IMR-90 (cell line): ENCODE data around the gene RAD51B. TPM values are rescaled to one million over a fixed set of nuclear protein-coding genes. Genes with fewer than 3 reads are reported as not detected.
A peak's percentile ranks its signal among the peaks of the same experiment; 100 is the strongest.

Experiments used
- ATAC-seq: fragments of 200-7000 bp; cut with Tn5 transposase; 2 replicates; pipeline ENCODE4 v1.9.1; 2020; ENCODE audit warnings: low read depth, mild to moderate bottlenecking, moderate library complexity
- BruUV-seq: library from RNA; stranded (reverse); fragments of 400-500 nt; replicated peaks from 2 replicates; lab custom pipeline; 2021; lab: Mats Ljungman, UMichigan
- CTCF ChIA-PET: fragments of 300-600 bp; formaldehyde crosslinking; extraction: SDS; loops from one replicate; lab custom pipeline; 2021; ENCODE audit warnings: antibody characterized with exemption; lab: Yijun Ruan, JAX
- POLR2A ChIA-PET: fragments of 300-600 bp; sonication (Branson Sonifier 250); formaldehyde crosslinking; loops from one replicate; lab custom pipeline; 2022; ENCODE audit warnings: antibody characterized with exemption; ENCODE audit not compliant: unreplicated experiment; lab: Charles Lee
- DNase-seq: peaks from one replicate; pipeline ENCODE4 v3.0.0; 2013
- H2AFZ ChIP-seq: replicated peaks from 2 replicates; pipeline ENCODE3; 2013; ENCODE audit warnings: low read length, mild to moderate bottlenecking; ENCODE audit not compliant: poor library complexity
- H2AK5ac ChIP-seq: 2 replicates; pipeline ENCODE4 v1.6.1; 2013; ENCODE audit warnings: low read depth, low read length, inconsistent platforms
- H2AK9ac ChIP-seq: replicated peaks from 2 replicates; pipeline ENCODE3; 2013; ENCODE audit warnings: mild to moderate bottlenecking, low read depth, low read length, moderate library complexity; ENCODE audit not compliant: poor library complexity
- H2BK120ac ChIP-seq: 2 replicates; pipeline ENCODE4 v1.6.1; 2013; ENCODE audit warnings: low read depth, low read length, inconsistent platforms
- H2BK15ac ChIP-seq: 3 replicates; pipeline ENCODE4 v1.6.1; 2013; ENCODE audit warnings: low read depth, low read length, inconsistent platforms
- H2BK20ac ChIP-seq: 2 replicates; pipeline ENCODE4 v1.6.1; 2013; ENCODE audit warnings: low read depth, mild to moderate bottlenecking, inconsistent platforms, low read length, moderate library complexity
- H2BK5ac ChIP-seq: 2 replicates; pipeline ENCODE4 v1.6.1; 2013; ENCODE audit warnings: mild to moderate bottlenecking, low read depth, low read length, inconsistent platforms; ENCODE audit not compliant: poor library complexity, severe bottlenecking
- H3K14ac ChIP-seq: replicated peaks from 2 replicates; pipeline ENCODE4 v1.6.1; 2013; ENCODE audit warnings: low read depth, low read length, inconsistent platforms
- H3K18ac ChIP-seq: 2 replicates; pipeline ENCODE4 v1.6.1; 2013; ENCODE audit warnings: low read depth, low read length, control low read depth
- H3K23ac ChIP-seq: 2 replicates; pipeline ENCODE4 v1.6.1; 2013; ENCODE audit warnings: low read depth, low read length, inconsistent platforms
- H3K27ac ChIP-seq: 2 replicates; pipeline ENCODE4 v1.5.1; 2013; ENCODE audit warnings: mild to moderate bottlenecking, control low read depth, low read length; ENCODE audit not compliant: insufficient read depth
- H3K27me3 ChIP-seq: 2 replicates; pipeline ENCODE4 v1.6.1; 2013; ENCODE audit warnings: low read length; ENCODE audit not compliant: control insufficient read depth, insufficient read depth
- H3K36me3 ChIP-seq: 2 replicates; pipeline ENCODE4 v1.6.1; 2013; ENCODE audit warnings: low read length, mixed read lengths; ENCODE audit not compliant: control insufficient read depth, insufficient read depth
- H3K4ac ChIP-seq: 2 replicates; pipeline ENCODE4 v1.6.1; 2013; ENCODE audit warnings: low read depth, low read length, inconsistent platforms
- H3K4me1 ChIP-seq: 2 replicates; pipeline ENCODE4 v1.6.1; 2013; ENCODE audit warnings: low read length, mixed read lengths; ENCODE audit not compliant: control insufficient read depth, insufficient read depth
- H3K4me2 ChIP-seq: 2 replicates; pipeline ENCODE4 v1.6.1; 2013; ENCODE audit warnings: low read depth, mild to moderate bottlenecking, control low read depth, low read length, moderate library complexity
- H3K4me3 ChIP-seq: 2 replicates; pipeline ENCODE4 v1.5.1; 2013; ENCODE audit warnings: low read depth, mild to moderate bottlenecking, control low read depth, low read length, moderate library complexity; ENCODE audit not compliant: insufficient read depth
- H3K56ac ChIP-seq: 2 replicates; pipeline ENCODE4 v1.6.1; 2013; ENCODE audit warnings: low read length, inconsistent platforms; ENCODE audit not compliant: insufficient read depth; ENCODE audit errors: extremely low read depth
- H3K79me1 ChIP-seq, 2 experiments: 2 replicates each; pipeline ENCODE4 v1.6.1; 2013; ENCODE audit warnings: low read length in 2 of 2, inconsistent platforms in 1 of 2, low read depth in 1 of 2
- H3K9ac ChIP-seq: 2 replicates; pipeline ENCODE4 v1.6.1; 2013; ENCODE audit warnings: low read depth, low read length, control low read depth
- H3K9me1 ChIP-seq: 2 replicates; pipeline ENCODE4 v1.6.1; 2013; ENCODE audit warnings: low read length, inconsistent platforms; ENCODE audit not compliant: insufficient read depth
- H3K9me3 ChIP-seq: 2 replicates; pipeline ENCODE4 v1.6.1; 2013; ENCODE audit warnings: low read length; ENCODE audit not compliant: control insufficient read depth, insufficient read depth
- H4K20me1 ChIP-seq: 2 replicates; pipeline ENCODE4 v1.6.1; 2013; ENCODE audit warnings: low read length, inconsistent platforms; ENCODE audit not compliant: insufficient read depth
- H4K5ac ChIP-seq: 2 replicates; pipeline ENCODE4 v1.6.1; 2013; ENCODE audit warnings: mild to moderate bottlenecking, low read depth, low read length, control low read depth
- H4K8ac ChIP-seq, 2 experiments: 2 replicates each; pipeline ENCODE4 v1.6.1; 2013; ENCODE audit warnings: low read depth in 2 of 2, low read length in 2 of 2, control low read depth in 1 of 2, inconsistent platforms in 1 of 2
- H4K91ac ChIP-seq: 2 replicates; pipeline ENCODE4 v1.6.1; 2013; ENCODE audit warnings: low read depth, low read length, inconsistent platforms; ENCODE audit not compliant: insufficient read depth
- MAZ ChIP-seq: IDR thresholded peaks from 2 replicates; pipeline ENCODE4 v1.6.1; 2012; ENCODE audit warnings: low read depth, mild to moderate bottlenecking, low read length, improper control_type of control experiment, moderate library complexity, borderline replicate concordance
- SMC3 ChIP-seq: fragments of 150-350 bp; IDR thresholded peaks from 2 replicates; pipeline ENCODE4 v1.6.1; 2016; ENCODE audit warnings: low read depth, mild to moderate bottlenecking, antibody characterized with exemption, low read length, moderate library complexity
- WGBS, 2 experiments: methylation state at CpG; one replicate each; pipeline versions ENCODE4 v1.1.5 to v1.1.7; 2013; ENCODE audit warnings: missing lambda C conversion rate in 2 of 2; ENCODE audit not compliant: insufficient read length in 1 of 2; ENCODE audit errors: extremely low coverage in 2 of 2; 5-methylcytosine and 5-hydroxymethylcytosine counted together
- dilution Hi-C: fragments of 300-500 bp; cut with HindIII; formaldehyde crosslinking; loops from one replicate; pipeline ENCODE4 v1.14.3; 2018; ENCODE audit warnings: low sequenced_read_pairs; ENCODE audit not compliant: unreplicated experiment
- in situ Hi-C: fragments of 300-500 bp; cut with MboI; formaldehyde crosslinking; loops from 3 replicates; pipeline ENCODE4 v1.14.3; 2019; ENCODE audit warnings: low sequenced_read_pairs, inconsistent platforms, mixed read lengths
- intact Hi-C: fragments of 100-400 bp; cut with micrococcal nuclease; formaldehyde crosslinking; loops from 2 replicates; pipeline ENCODE4 v1.10.0; 2022
- polyA plus RNA-seq, 3 experiments: library from polyadenylated mRNA; depleted of rRNA; stranded (reverse); fragments of >200 nt; gene quantifications; 2 replicates each; pipeline ENCODE4 v1.2.3, GENCODE V29; 2012; ENCODE audit warnings: low replicate concordance in 1 of 3
- total RNA-seq: library from RNA; depleted of rRNA; stranded (reverse); fragments of >200 nt; gene quantifications from 2 replicates; pipeline ENCODE4 v1.2.3, GENCODE V29; 2012

RAD51B gene
- total and polyA plus RNA-seq, 2 of the 4 experiments (the other 2 are of a cell fraction), result 5.1 to 18.8 TPM

GRCh38 chr14:68369281-68370056 lies 549.9 kb downstream of the RAD51B start:
- ChIA-PET POLR2A (no interaction called here), CTCF (interaction anchor here (0.6 kb wide), 1 partner anchor 425 kb away, joined by 7 read pairs; no protein-coding TSS in a partner anchor)
- no peak overlapping the region; the same call in 1 of the 2 replicates for H3K18ac ChIP-seq
- H2AK9ac ChIP-seq, result no peak overlapping the region
- H3K4me1 ChIP-seq, result peaks cover 6% of the 10 kb centered on the region
- 0 out of 2 replicates have a peak overlapping the region, but pooled peaks have one; percentile 0 for H3K14ac ChIP-seq
- TF ChIP-seq MAZ (no peak), SMC3 (no peak)
- intact Hi-C loops, result no loop called here
- H3K56ac ChIP-seq, result no peak overlapping the region
- no peak overlapping the region for H3K23ac ChIP-seq
- no peak overlapping the region for H2BK15ac ChIP-seq
- H4K5ac ChIP-seq, result no peak overlapping the region
- DNase-seq (no peak), ATAC-seq (no peak)
- in situ Hi-C loops, result no loop called here
- no peak overlapping the region for H4K8ac ChIP-seq
- peaks cover 5% of the 10 kb centered on the region for H3K9me1 ChIP-seq
- no peak overlapping the region for H2BK20ac ChIP-seq
- no TSS peak for BruUV-seq
- H2AFZ ChIP-seq, result no peak overlapping the region
- H3K27ac ChIP-seq, result no peak overlapping the region
- H2AK5ac ChIP-seq, result no peak overlapping the region
- H3K4me2 ChIP-seq, result no peak overlapping the region
- no peak overlapping the region for H2BK5ac ChIP-seq
- H3K27me3 ChIP-seq, result no peaks in the 10 kb centered on the region
- H3K9ac ChIP-seq, result no peak overlapping the region
- no peaks in the 10 kb centered on the region for H3K9me3 ChIP-seq
- H3K36me3 ChIP-seq, result no peaks in the 10 kb centered on the region
- H2BK120ac ChIP-seq, result no peak overlapping the region
- peaks cover 0 to 4% of the 10 kb centered on the region in 2 experiments; a peak in 1 of 4 replicates for H3K79me1 ChIP-seq
- H4K20me1 ChIP-seq, result no peaks in the 10 kb centered on the region
- WGBS, 2 experiments, result 92% methylated on average over 2 of the region's 6 CpGs; no CpG with 5 or more reads in 1 of the 2 experiments
- H4K91ac ChIP-seq, result no peak overlapping the region
- dilution Hi-C loops, result no loop called here
- no peak overlapping the region for H3K4me3 ChIP-seq
- no peak overlapping the region for H3K4ac ChIP-seq
